Heart right ventricle (tissue), 16 donors: ENCODE measurements around the gene INAVA. TPM values are rescaled to one million over a fixed set of nuclear protein-coding genes. Genes with fewer than 3 reads are reported as not detected.
"Not testable (repeated sequence)": the region's sequence is repeated elsewhere in the genome, so short reads cannot be mapped to it uniquely, and the experiment has no call there.

Experiments used
- ATAC-seq, 8 donors: fragments of 200-7000 bp; cut with Tn5 transposase; one replicate each; pipeline ENCODE4 v1.9.1; 2020; ENCODE audit warnings: mild to moderate bottlenecking in 8 of 8, moderate library complexity in 8 of 8, moderate number of reproducible peaks in 1 of 8
- DNase-seq, 2 donors: peaks; one replicate each; pipeline ENCODE4 v3.0.0-alpha.2; 2020
- H3K27ac ChIP-seq, 10 donors: fragments of 200-600 bp; sonication (generic) in 2 of 10; one replicate each; pipeline versions ENCODE4 v1.5.0 to v1.8.0; 2020 to 2022; ENCODE audit warnings: mild to moderate bottlenecking in 3 of 10
- H3K27me3 ChIP-seq, 7 donors: fragments of 200-600 bp; one replicate each; pipeline ENCODE4 v1.8.0; 2021 to 2022; ENCODE audit warnings: mild to moderate bottlenecking in 2 of 7
- H3K36me3 ChIP-seq, 9 donors: fragments of 200-600 bp; sonication (generic) in 1 of 9; one replicate each; pipeline versions ENCODE4 v1.5.0 to v1.8.0; 2020 to 2022; ENCODE audit warnings: mild to moderate bottlenecking in 2 of 9
- H3K4me1 ChIP-seq, 9 donors: fragments of 200-600 bp; sonication (generic) in 1 of 9; one replicate each; pipeline versions ENCODE4 v1.5.0 to v1.8.0; 2020 to 2022; ENCODE audit warnings: mild to moderate bottlenecking in 4 of 9
- H3K4me3 ChIP-seq, 10 donors: fragments of 200-600 bp; sonication (generic) in 2 of 10; one replicate each; pipeline versions ENCODE4 v1.5.0 to v1.8.0; 2020 to 2022; ENCODE audit warnings: mild to moderate bottlenecking in 7 of 10, moderate library complexity in 2 of 10
- H3K9me3 ChIP-seq, 11 donors: fragments of 200-600 bp in 10 of 11; sonication (generic) in 2 of 11; one replicate each; pipeline versions ENCODE4 v1.5.0 to v1.8.0; 2013 to 2022; ENCODE audit warnings: mild to moderate bottlenecking in 2 of 11, control low read depth in 1 of 11, moderate library complexity in 1 of 11
- CTCF ChIP-seq, 9 donors: fragments of 200-600 bp; sonication (generic) in 2 of 9; IDR thresholded peaks; one replicate each; pipeline versions ENCODE4 v1.5.0 to v1.8.0; 2021 to 2022; ENCODE audit warnings: antibody characterized with exemption in 9 of 9, mild to moderate bottlenecking in 5 of 9, moderate library complexity in 1 of 9
- WGBS, 2 donors: extraction: QIAGEN DNeasy Blood & Tissue Kit; methylation state at CpG; one replicate each; pipeline ENCODE4 v1.1.7; 2013; ENCODE audit warnings: inconsistent platforms in 1 of 2; 5-methylcytosine and 5-hydroxymethylcytosine counted together
- intact Hi-C, 10 donors: fragments of 100-400 bp; cut with DNase I; formaldehyde crosslinking; loops; one replicate each; pipeline versions ENCODE4 v1.11.1 to v1.14.2; 2022
- polyA plus RNA-seq, 2 donors: library from polyadenylated mRNA; stranded (reverse); fragments of 200-250 nt; gene quantifications; one replicate each; pipeline ENCODE4 v1.2.3, GENCODE V29; 2013
- total RNA-seq, 10 donors: library from RNA; stranded (reverse); fragmentation: NEBNext Ultra II Directional in 3 of 10; extraction: Animal tissue kit (Norgen Biotek cat#: 25700) in 3 of 10; gene quantifications; one replicate each; pipeline versions ENCODE4 v1.2.1 to v1.2.4, GENCODE V29; 2021 to 2023
- donor health status: Arrhythmogenic right ventricular cardiomyopathy.
- donor health status: ischemic (EF 13 %, LVEDD 7.1; RV severe dilation, severe dysfunction).
- donor health status: healthy with polysubstance abuse.
- donor health status: DM: no; HTN: yes; CAD: no.
- donor health status: DM: no; HTN: no; CAD: no.
- donor health status: ischemic (EF 25% LVEDD 6.9; RV normal size, moderate dysfunction).
- donor health status: ischemic (EF 25% LVEDD 5.7; RV mildly dilated, moderate dysfunction).
- donor health status: healthy.
- donor health status: DM: yes; HTN: yes; CAD: no.
- donor health status: Ischemic cardiomyopathy.
- donor health status: ischemic (EF 35%, LVEDD 5.7; RV mildly dilated, moderate dysfunction).
- donor health status: nonischemic (EF 11% LVEDD 7.7; RV severe dilation, severe dysfunction).
- donor health status: DM: yes; HTN: yes; CAD: no.
- donor health status: PGD.
- donor health status: ischemic (EF 29% LVEDD 5.4; RV normal size, mild dysfunction).
- donor health status: nonischemic (EF 23%, LVEDD 6.1; RV moderate dilation, normal function).

Gene INAVA
- total and polyA plus RNA-seq, 12 donors: 0.01 to 0.29 (median 0.11) TPM; not detected in 7

GRCh38 chr1:200929530-200930278, 35.0 kb downstream of the INAVA start:
- ATAC-seq (no peak), DNase-seq (no peak)
- intact Hi-C loops: no loop called here
- TF ChIP-seq CTCF (IDR thresholded peaks at IDR 0.05): no peak
- WGBS, 2 donors: 80 to 82% methylated on average over 4 of the region's 4 CpGs
- H3K9me3 ChIP-seq: peaks cover 0 to 7% (median 0%) of the 10 kb centered on the region in 11 donors
- no peak overlapping the region for H3K4me3 ChIP-seq
- H3K27ac ChIP-seq: no peak overlapping the region
- no peaks in the 10 kb centered on the region for H3K36me3 ChIP-seq
- peaks cover 0 to 2% (median 0%) of the 10 kb centered on the region in 7 donors for H3K27me3 ChIP-seq
- no peaks in the 10 kb centered on the region for H3K4me1 ChIP-seq

GRCh38 chr1:200930285-200930684, 35.6 kb downstream of the INAVA start:
- H3K4me3 ChIP-seq, H3K36me3 ChIP-seq, H3K9me3 ChIP-seq, H3K4me1 ChIP-seq, ATAC-seq, H3K27ac ChIP-seq, intact Hi-C loops, H3K27me3 ChIP-seq, DNase-seq: not testable (repeated sequence)
- WGBS, 2 donors: 84 to 91% methylated on average over 8 of the region's 8 CpGs

- 77 to 85% methylated on average over 2 of the region's 2 CpGs for WGBS, 2 donors
- no peak for TF ChIP-seq CTCF (IDR thresholded peaks at IDR 0.05)
Measured at GRCh38 chr1:200931776-200932175, 37.1 kb downstream of the INAVA start.

GRCh38 chr1:200934676-200935245, 40.1 kb downstream of the INAVA start:
- Histone ChIP-seq H3K4me1 (no peaks in the 10 kb centered on the region), H3K9me3 (peaks cover 0 to 9% (median 0%) of the 10 kb centered on the region in 11 donors), H3K27me3 (peaks cover 0 to 4% (median 0%) of the 10 kb centered on the region in 7 donors), H3K4me3 (no peak overlapping the region), H3K36me3 (no peaks in the 10 kb centered on the region), H3K27ac (no peak overlapping the region)
- WGBS, 2 donors: 92 to 95% methylated on average over 13 of the region's 13 CpGs
- intact Hi-C loops: no loop called here
- ATAC-seq (no peak), DNase-seq (no peak)
- TF ChIP-seq CTCF (IDR thresholded peaks at IDR 0.05): no peak

More at GRCh38 chr1:200931776-200932175, 37.1 kb downstream of the INAVA start:
- peaks cover 0 to 4% (median 0%) of the 10 kb centered on the region in 7 donors for H3K27me3 ChIP-seq
- no peak for DNase-seq
- intact Hi-C loops: no loop called here
- no peak overlapping the region for H3K4me3 ChIP-seq
- H3K4me1 ChIP-seq: no peaks in the 10 kb centered on the region
- no peak overlapping the region for H3K27ac ChIP-seq
- ATAC-seq: no peak
- H3K9me3 ChIP-seq: peaks cover 0 to 7% (median 0%) of the 10 kb centered on the region in 11 donors
- no peaks in the 10 kb centered on the region for H3K36me3 ChIP-seq

GRCh38 chr1:200935286-200935962, 40.7 kb downstream of the INAVA start:
- H3K27ac ChIP-seq, H3K4me1 ChIP-seq, DNase-seq, ATAC-seq, H3K36me3 ChIP-seq, H3K4me3 ChIP-seq, intact Hi-C loops, H3K27me3 ChIP-seq: not testable (repeated sequence)
- WGBS, 2 donors: 94 to 95% methylated on average over 18 of the region's 18 CpGs
- H3K9me3 ChIP-seq: peaks cover 0 to 16% (median 0%) of the 10 kb centered on the region in 11 donors
